Activated naive CD4-positive, alpha-beta T cell treated with anti-CD3 and anti-CD28 coated beads, Interleukin-2, amount 50 U/mL, for 72 hours (primary cell): ENCODE results near the gene RFX5. TPM values are rescaled to one million over a fixed set of nuclear protein-coding genes. Genes with fewer than 3 reads are reported as not detected.
A peak's percentile ranks its signal among the peaks of the same experiment; 100 is the strongest.

ENCODE experiments used
- ATAC-seq, 2 donors: fragments of 150-1000 bp; cut with Tn5 transposase; 2 replicates each; pipeline ENCODE4 v1.10.0; 2021; ENCODE audit warnings: mild to moderate bottlenecking in 2 of 2, moderate library complexity in 2 of 2
- DNase-seq, 2 donors: peaks; one replicate each; pipeline ENCODE4 v3.0.0; 2021 to 2022; ENCODE audit warnings: low spot score in 2 of 2
- H3K27ac Mint-ChIP-seq, 2 donors: one replicate each; pipeline ENCODE4 v1.8.0; 2022; ENCODE audit warnings: mild to moderate bottlenecking in 2 of 2, mixed read lengths in 2 of 2
- H3K36me3 Mint-ChIP-seq, 2 donors: one replicate each; pipeline ENCODE4 v1.8.0; 2022; ENCODE audit warnings: mixed read lengths in 2 of 2
- H3K9me3 Mint-ChIP-seq, 2 donors: one replicate each; pipeline ENCODE4 v1.8.0; 2022; ENCODE audit warnings: mixed read lengths in 2 of 2
- total RNA-seq, 2 donors: library from RNA; stranded (reverse); gene quantifications; one replicate each; pipeline ENCODE4 v1.2.3, GENCODE V29; 2022

Gene RFX5
- total RNA-seq, 2 donors from 2014 or later: 56.9 to 61.3 TPM

DNA sequence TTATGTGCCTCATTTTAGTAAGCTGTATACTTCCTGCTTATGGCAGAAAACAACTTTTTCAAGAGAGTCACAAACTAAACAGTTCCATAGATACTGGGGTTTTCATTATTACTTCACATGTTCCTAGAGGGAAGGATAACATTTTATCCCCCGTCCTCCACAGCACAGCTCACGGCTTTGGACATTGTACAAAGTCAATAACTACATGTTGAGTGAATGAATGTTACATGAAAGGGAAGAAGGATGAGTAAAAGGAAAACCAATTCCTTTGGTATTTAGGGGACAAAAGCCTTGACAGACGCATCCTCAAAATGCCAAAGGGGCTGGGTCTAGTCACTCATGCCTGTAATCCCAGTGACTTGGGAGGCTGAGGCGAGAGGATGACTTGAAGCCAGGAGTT lies 34.6 kb downstream of the RFX5 start:
- H3K9me3 Mint-ChIP-seq: no peaks in the 10 kb centered on the region
- peaks cover 4 to 16% of the 10 kb centered on the region in 2 donors for H3K36me3 Mint-ChIP-seq
- ATAC-seq (no peak), DNase-seq (no peak)
- H3K27ac Mint-ChIP-seq: peak overlapping the region; percentile 87 to 99

DNA sequence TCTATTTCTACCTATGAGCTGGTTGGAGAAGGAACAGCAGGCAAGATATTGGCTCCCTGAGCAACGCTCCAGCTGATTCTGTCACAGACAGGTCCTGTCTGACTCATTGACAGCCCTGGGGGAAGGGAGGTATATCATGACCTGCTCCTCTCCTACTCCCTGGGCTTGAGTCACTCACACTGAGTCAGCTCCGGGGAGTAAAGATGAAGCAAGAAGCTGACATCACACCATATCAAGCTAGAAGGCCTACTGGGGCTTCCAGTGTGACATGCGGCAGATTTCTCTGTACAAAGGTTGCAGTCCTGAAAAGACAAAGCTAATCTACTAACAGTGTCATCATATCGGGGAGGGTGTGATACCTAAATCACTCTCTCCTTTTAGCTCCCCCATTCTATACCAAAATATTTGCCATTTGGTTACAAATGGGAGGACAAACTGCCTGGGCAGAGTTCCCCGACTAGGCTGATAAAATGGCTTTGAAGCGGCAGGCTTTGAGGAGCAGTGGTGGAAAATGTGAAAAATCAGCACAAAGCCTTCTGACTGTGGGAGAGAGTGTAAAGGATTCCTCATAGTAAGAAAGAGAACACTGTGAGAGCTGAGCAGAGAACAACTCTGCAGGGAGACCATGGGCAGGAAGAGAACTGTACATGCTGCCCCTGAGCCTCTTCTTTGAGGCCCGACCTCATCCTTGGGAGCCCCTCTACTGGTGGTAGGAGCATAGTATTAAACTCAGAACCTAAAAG lies 35.3 kb downstream of the RFX5 start:
- peaks cover 4 to 16% of the 10 kb centered on the region in 2 donors for H3K36me3 Mint-ChIP-seq
- DNase-seq: peak; percentile 78 to 82
- ATAC-seq: peak; percentile 100
- no peaks in the 10 kb centered on the region for H3K9me3 Mint-ChIP-seq
- H3K27ac Mint-ChIP-seq: peak overlapping the region; percentile 87 to 99

DNA sequence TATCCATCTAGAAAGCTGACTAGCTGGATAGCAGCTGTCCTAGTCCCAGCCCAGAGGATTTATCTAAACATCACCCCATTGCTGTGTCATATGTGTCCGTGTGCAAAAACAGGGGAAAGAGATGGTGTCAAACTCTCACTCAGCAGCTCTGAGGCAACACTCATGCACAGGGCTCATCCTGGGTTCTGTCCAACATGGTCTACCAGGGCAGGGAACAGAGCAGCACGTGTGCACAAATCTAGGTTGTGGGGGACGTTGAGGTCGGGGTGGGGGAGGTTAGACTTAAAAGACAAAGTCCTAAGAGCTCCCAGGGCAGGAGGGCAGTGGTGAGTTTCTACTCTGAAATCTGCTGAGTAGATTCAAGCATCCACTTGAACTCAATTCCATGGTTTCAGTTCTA lies 36.0 kb downstream of the RFX5 start:
- Mint-ChIP-seq H3K36me3 (peaks cover 4 to 16% of the 10 kb centered on the region in 2 donors), H3K9me3 (no peaks in the 10 kb centered on the region), H3K27ac (peak overlapping the region; percentile 75 to 87)
- no peak for ATAC-seq
- no peak for DNase-seq

DNA sequence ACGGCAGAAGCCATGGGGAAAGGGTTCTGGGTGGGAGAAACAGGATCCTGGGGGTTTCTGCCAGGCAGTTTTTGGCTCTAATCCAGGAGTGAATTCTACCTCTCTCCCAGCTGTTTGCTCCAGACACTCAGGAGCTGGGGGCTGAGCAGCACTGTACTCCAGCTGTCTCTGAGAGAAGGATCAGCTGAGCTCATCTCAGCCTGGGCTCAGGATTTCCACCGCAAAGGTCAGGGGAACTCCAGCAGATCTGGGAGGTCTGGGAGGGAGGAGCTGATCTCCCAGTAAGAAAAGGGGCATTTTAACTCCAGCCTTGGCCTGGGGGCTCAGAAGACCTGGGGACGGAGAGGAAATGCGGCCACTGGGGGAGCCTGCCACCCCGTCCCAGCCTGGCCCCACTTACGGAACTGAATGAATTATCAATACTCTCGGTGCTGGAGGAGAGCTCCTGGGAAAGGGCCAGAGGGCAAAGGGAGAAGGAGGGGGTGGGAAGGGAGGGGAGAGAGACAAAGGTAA lies 37.2 kb downstream of the RFX5 start:
- ATAC-seq (no peak), DNase-seq (no peak)
- H3K27ac Mint-ChIP-seq: peak overlapping the region in 1 of 2 donors; percentile 90
- H3K9me3 Mint-ChIP-seq: no peaks in the 10 kb centered on the region
- peaks cover 10 to 16% of the 10 kb centered on the region in 2 donors for H3K36me3 Mint-ChIP-seq

DNA sequence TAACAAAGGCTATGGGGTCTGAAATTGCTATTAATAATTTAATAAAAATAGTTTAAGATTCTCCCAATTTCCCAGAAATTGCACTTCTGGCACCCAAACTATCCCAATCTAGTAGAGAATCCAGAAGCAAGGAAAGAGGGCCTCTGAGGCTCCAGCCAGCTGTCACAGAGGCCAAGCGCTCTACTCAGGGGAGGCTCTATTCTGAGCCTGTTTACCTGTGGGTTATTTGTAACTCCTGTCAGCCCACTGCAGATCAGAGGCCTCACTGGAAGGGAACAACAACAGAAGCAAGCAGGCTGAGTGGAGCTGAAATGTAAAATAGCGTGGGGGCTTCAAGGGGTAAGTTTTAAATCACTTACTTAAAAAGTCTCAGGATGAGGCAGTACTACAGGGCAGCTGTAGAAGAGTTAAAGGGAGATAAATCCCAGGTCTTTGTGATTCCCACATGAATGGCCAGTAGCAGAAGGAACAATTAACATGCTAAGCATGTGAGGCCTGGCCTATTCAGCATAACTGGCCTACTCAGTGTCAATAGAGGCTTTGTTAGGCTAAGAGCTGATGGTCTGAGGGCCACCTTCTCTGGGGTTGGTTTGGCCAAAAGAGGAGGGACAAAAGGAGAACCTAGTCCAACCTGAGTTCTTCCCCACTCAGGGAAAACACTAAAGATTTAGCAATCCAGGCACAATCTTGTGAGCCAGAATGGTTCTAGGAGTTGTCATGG lies 52.1 kb downstream of the RFX5 start:
- Mint-ChIP-seq H3K9me3 (no peaks in the 10 kb centered on the region), H3K27ac (peak overlapping the region; percentile 40 to 83), H3K36me3 (peaks cover 6 to 12% of the 10 kb centered on the region in 2 donors)

DNA sequence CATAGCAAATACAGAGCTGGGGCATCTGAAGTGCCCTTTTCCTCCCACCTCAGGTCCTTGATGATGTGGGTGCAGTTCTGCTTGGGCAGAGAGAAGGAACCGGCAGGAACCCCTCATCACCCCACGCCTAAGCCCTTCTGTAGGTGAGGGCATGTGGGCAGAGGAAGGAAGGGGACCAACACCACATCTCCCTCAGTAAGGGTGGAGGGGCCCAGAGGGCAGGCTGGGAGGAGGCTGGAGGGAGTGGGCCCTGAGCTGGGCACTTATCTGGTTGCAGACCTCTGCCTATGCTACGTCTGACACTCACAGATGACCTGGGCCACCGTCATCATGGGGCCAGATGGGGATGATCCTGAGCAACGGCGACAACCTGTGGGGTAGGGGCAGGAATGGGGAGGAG lies 54.0 kb downstream of the RFX5 start:
- DNase-seq (no peak), ATAC-seq (peak in 1 of 2 donors; percentile 14)
- Mint-ChIP-seq H3K27ac (peak overlapping the region; percentile 50 to 85), H3K9me3 (no peaks in the 10 kb centered on the region), H3K36me3 (no peaks in the 10 kb centered on the region)

More for the DNA sequence above, 52.1 kb downstream of the RFX5 start:
- ATAC-seq: no peak
- DNase-seq: no peak

DNA sequence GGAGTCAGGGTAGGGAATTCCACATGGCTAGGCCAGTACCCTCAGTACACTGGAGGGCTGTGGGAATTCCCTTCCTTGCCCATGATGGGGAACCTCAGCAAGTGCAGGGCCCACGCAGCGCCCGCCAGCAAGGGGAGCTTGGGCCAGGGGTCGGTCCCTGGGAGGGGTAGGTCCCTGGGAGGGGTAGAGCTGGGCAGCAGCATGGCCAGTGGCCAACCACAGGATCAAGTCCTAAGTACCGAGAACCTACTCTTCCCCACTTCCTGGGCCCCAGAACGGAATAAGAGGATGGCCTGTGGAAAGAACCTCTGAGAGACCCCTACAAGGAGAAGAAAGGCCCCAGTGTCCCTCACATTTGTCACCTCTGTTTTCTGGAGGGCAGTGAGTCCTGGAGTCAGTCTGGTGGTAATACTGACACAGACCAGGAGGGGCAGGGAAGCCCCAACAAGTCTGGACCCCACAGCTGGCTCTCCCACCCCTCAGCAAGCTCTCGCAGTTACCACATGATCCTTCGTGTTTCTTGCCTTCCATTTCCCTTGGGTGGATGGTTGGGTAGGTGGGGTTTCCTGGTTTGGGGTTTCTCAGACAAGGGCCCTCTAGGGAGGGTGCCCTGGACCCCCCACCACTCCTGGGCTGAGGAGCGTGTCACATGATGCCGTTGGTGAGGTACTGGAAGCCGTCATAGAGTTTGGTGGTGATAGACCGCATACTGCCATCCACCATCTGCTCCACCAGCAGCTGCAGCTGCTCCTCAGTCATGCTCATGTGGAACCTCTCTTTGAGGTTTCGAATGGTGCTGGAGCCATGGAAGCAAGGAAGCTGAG lies 54.6 kb downstream of the RFX5 start:
- H3K27ac Mint-ChIP-seq: peak overlapping the region; percentile 50 to 85
- peak in 1 of 2 donors; percentile 10 for ATAC-seq
- no peak for DNase-seq

DNA sequence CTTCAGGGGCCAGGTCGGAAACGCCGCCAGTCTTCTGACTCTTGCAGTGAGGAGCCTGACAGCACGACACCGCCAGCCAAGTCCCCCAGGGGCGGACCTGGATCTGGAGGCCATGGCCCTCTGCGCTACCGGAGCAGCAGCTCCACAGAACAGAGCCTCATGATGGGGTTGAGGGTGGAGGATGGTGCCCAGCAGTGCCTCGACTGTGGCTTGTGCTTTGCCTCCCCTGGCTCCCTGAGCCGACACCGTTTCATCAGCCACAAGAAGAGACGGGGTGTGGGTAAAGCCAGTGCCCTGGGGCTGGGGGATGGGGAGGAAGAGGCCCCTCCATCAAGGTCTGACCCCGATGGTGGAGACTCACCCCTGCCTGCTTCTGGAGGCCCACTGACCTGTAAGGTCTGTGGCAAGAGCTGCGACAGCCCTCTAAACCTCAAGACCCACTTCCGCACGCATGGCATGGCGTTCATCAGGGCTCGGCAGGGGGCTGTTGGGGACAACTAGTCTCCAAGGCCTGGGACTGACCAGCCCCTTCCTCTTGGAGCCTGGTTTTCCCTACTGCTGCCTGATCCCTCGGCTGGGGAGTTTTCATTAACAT lies 56.2 kb downstream of the RFX5 start:
- Mint-ChIP-seq H3K36me3 (no peaks in the 10 kb centered on the region), H3K9me3 (no peaks in the 10 kb centered on the region), H3K27ac (peak overlapping the region; percentile 67 to 81)
- DNase-seq (no peak), ATAC-seq (peak in 1 of 2 donors; percentile 7)

More for the DNA sequence above, 54.6 kb downstream of the RFX5 start:
- Mint-ChIP-seq H3K9me3 (no peaks in the 10 kb centered on the region), H3K36me3 (no peaks in the 10 kb centered on the region)

Other genes with a start within 250 kb of the RFX5 start
- gene SEMA6C, start 200.6 kb downstream of the RFX5 start, total RNA-seq: 1 to 10 TPM; 2.8 to 7.1 TPM
- 10 to 100 TPM in 1 of 2 donors, 1 to 10 TPM in 1; 6.9 to 18.5 TPM for gene TNFAIP8L2, start 190.6 kb downstream of the RFX5 start, total RNA-seq
- 10 to 100 TPM in 1 of 2 donors, 1 to 10 TPM in 1; 3.8 to 36.1 TPM for gene LYSMD1, start 181.3 kb downstream of the RFX5 start, total RNA-seq
- gene SCNM1, start 181.1 kb downstream of the RFX5 start, total RNA-seq: 10 to 100 TPM; 62.3 to 83.9 TPM
- gene TMOD4, start 171.3 kb downstream of the RFX5 start, total RNA-seq: under 1 TPM; 0.77 to 0.78 TPM
- gene VPS72, start 157.1 kb downstream of the RFX5 start, total RNA-seq: 10 to 100 TPM; 61.3 to 67.0 TPM
- gene PIP5K1A, start 148.7 kb downstream of the RFX5 start, total RNA-seq: 100 to 1,000 TPM in 1 of 2 donors, 10 to 100 TPM in 1; 88.0 to 137 TPM
- 100 to 1,000 TPM; 185 to 189 TPM for gene PSMD4, start 92.5 kb downstream of the RFX5 start, total RNA-seq
- gene ZNF687, start 65.0 kb downstream of the RFX5 start, total RNA-seq: 10 to 100 TPM; 28.0 to 29.0 TPM
- 10 to 100 TPM; 55.0 to 75.3 TPM for gene PI4KB, start 19.8 kb downstream of the RFX5 start, total RNA-seq
- not detected for gene SELENBP1, start 25.5 kb upstream of the RFX5 start, total RNA-seq
- 100 to 1,000 TPM; 318 to 462 TPM for gene PSMB4, start 52.3 kb upstream of the RFX5 start, total RNA-seq
- gene POGZ, start 112.2 kb upstream of the RFX5 start, total RNA-seq: 100 to 1,000 TPM in 1 of 2 donors, 10 to 100 TPM in 1; 89.5 to 104 TPM
- gene CGN, start 164.1 kb upstream of the RFX5 start, total RNA-seq: 1 to 10 TPM; 2.6 to 3.2 TPM
- gene TUFT1, start 193.1 kb upstream of the RFX5 start, total RNA-seq: 1 to 10 TPM; 5.1 to 5.6 TPM